H1 (cell line): ENCODE data around the gene PTCSC3. TPM values are rescaled to one million over a fixed set of nuclear protein-coding genes. Genes with fewer than 3 reads are reported as not detected.

Source experiments
- EGR1 ChIP-seq: IDR thresholded peaks from 2 replicates; pipeline ENCODE4 v1.6.1; 2011; ENCODE audit warnings: low read depth, low read length, borderline replicate concordance
- GTF2F1 ChIP-seq: IDR thresholded peaks from 2 replicates; pipeline ENCODE4 v1.6.1; 2012; ENCODE audit warnings: low read depth, low read length, improper control_type of control experiment, borderline replicate concordance
- KDM5A ChIP-seq: fragments of 200-600 bp; IDR thresholded peaks from 2 replicates; pipeline ENCODE4 v1.7.1; 2012; ENCODE audit warnings: mild to moderate bottlenecking, low read length, inconsistent platforms, mixed read lengths
- POU5F1 ChIP-seq: IDR thresholded peaks from 2 replicates; pipeline ENCODE4 v1.6.1; 2011; ENCODE audit warnings: low read depth, mild to moderate bottlenecking, low read length, moderate library complexity
- RAD21 ChIP-seq, 2 experiments: IDR thresholded peaks in 1 of 2; conservative IDR thresholded peaks in 1 of 2; 2 replicates each; pipeline ENCODE4 v1.6.1; 2011; ENCODE audit warnings: low read depth in 2 of 2, low read length in 2 of 2, improper control_type of control experiment in 1 of 2, inconsistent platforms in 1 of 2, mild to moderate bottlenecking in 1 of 2, moderate library complexity in 1 of 2
- polyA plus RNA-seq, 7 experiments: library from polyadenylated mRNA; depleted of rRNA in 3 of 7; stranded (reverse) in 5 of 7; unstranded in 2 of 7; fragments of >200 nt in 5 of 7; fragments of 200-250 nt in 2 of 7; gene quantifications; 1 replicate in 5 of 7; 2 replicates in 1 of 7; 4 replicates in 1 of 7; pipeline versions ENCODE4 v1.2.1 to v1.2.3, GENCODE V29; 2011 to 2013; ENCODE audit warnings: missing spikeins in 2 of 7, mixed read lengths in 2 of 7
- total RNA-seq: library from RNA; stranded (reverse); fragmentation: NEBNext Ultra II Directional; extraction: Animal tissue kit (Norgen Biotek cat#: 25700); gene quantifications from 2 replicates; pipeline ENCODE4 v1.2.1, GENCODE V29; 2021
- TF ChIP-seq, protein P1 (sequence below), 3 experiments: IDR thresholded peaks; 1 replicate in 2 of 3; 2 replicates in 1 of 3; pipeline versions ENCODE4 v1.5.1 to v1.6.1; 2011; ENCODE audit warnings: low read length in 3 of 3, mild to moderate bottlenecking in 3 of 3, inconsistent platforms in 2 of 3, low read depth in 1 of 3, moderate library complexity in 1 of 3; ENCODE audit not compliant: insufficient read depth in 1 of 3; ENCODE audit errors: control extremely low read depth in 1 of 3
- TF ChIP-seq, protein P2 (sequence below): fragments of 300-600 bp; sonication (generic); IDR thresholded peaks from 2 replicates; pipeline ENCODE4 v1.7.1; 2012; ENCODE audit warnings: low read length, moderate library complexity, mild to moderate bottlenecking, inconsistent platforms; ENCODE audit not compliant: insufficient replicate concordance

Gene PTCSC3
- total and polyA plus RNA-seq, 2 of the 8 experiments (the other 6 are each of a cell fraction or from before 2014, with no cell fraction given), result not detected

DNA sequence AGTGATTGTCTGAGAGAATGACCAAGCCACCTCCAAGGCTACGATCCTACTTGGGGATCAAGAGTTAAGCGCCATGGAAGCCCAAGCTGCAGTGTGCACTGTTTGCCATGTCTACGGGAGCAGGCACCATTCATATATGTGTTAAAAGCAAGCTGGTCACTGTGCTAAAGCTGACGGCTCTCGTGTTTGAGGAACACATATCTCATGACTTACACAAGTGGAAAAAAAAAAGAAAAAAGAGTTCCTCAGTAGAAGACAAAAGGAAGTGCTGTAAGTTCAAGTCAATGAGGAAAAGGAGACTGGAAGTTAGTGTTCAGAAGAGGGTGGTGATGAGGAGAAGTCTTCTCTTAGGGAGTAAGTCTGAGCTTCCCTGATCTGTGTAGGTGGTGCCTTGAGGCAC lies 4.9 kb upstream of the PTCSC3 start (continued):
- TF ChIP-seq, protein P1, sequence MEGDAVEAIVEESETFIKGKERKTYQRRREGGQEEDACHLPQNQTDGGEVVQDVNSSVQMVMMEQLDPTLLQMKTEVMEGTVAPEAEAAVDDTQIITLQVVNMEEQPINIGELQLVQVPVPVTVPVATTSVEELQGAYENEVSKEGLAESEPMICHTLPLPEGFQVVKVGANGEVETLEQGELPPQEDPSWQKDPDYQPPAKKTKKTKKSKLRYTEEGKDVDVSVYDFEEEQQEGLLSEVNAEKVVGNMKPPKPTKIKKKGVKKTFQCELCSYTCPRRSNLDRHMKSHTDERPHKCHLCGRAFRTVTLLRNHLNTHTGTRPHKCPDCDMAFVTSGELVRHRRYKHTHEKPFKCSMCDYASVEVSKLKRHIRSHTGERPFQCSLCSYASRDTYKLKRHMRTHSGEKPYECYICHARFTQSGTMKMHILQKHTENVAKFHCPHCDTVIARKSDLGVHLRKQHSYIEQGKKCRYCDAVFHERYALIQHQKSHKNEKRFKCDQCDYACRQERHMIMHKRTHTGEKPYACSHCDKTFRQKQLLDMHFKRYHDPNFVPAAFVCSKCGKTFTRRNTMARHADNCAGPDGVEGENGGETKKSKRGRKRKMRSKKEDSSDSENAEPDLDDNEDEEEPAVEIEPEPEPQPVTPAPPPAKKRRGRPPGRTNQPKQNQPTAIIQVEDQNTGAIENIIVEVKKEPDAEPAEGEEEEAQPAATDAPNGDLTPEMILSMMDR (IDR thresholded peaks at IDR 0.05; ENCODE audit: control extremely low read depth in 1 of 3, insufficient read depth in 1 of 3, low read depth in 1 of 3, low read length in 3 of 3), result no peak
- no peak for TF ChIP-seq POU5F1
- TF ChIP-seq GTF2F1, result no peak
- TF ChIP-seq, protein P2, sequence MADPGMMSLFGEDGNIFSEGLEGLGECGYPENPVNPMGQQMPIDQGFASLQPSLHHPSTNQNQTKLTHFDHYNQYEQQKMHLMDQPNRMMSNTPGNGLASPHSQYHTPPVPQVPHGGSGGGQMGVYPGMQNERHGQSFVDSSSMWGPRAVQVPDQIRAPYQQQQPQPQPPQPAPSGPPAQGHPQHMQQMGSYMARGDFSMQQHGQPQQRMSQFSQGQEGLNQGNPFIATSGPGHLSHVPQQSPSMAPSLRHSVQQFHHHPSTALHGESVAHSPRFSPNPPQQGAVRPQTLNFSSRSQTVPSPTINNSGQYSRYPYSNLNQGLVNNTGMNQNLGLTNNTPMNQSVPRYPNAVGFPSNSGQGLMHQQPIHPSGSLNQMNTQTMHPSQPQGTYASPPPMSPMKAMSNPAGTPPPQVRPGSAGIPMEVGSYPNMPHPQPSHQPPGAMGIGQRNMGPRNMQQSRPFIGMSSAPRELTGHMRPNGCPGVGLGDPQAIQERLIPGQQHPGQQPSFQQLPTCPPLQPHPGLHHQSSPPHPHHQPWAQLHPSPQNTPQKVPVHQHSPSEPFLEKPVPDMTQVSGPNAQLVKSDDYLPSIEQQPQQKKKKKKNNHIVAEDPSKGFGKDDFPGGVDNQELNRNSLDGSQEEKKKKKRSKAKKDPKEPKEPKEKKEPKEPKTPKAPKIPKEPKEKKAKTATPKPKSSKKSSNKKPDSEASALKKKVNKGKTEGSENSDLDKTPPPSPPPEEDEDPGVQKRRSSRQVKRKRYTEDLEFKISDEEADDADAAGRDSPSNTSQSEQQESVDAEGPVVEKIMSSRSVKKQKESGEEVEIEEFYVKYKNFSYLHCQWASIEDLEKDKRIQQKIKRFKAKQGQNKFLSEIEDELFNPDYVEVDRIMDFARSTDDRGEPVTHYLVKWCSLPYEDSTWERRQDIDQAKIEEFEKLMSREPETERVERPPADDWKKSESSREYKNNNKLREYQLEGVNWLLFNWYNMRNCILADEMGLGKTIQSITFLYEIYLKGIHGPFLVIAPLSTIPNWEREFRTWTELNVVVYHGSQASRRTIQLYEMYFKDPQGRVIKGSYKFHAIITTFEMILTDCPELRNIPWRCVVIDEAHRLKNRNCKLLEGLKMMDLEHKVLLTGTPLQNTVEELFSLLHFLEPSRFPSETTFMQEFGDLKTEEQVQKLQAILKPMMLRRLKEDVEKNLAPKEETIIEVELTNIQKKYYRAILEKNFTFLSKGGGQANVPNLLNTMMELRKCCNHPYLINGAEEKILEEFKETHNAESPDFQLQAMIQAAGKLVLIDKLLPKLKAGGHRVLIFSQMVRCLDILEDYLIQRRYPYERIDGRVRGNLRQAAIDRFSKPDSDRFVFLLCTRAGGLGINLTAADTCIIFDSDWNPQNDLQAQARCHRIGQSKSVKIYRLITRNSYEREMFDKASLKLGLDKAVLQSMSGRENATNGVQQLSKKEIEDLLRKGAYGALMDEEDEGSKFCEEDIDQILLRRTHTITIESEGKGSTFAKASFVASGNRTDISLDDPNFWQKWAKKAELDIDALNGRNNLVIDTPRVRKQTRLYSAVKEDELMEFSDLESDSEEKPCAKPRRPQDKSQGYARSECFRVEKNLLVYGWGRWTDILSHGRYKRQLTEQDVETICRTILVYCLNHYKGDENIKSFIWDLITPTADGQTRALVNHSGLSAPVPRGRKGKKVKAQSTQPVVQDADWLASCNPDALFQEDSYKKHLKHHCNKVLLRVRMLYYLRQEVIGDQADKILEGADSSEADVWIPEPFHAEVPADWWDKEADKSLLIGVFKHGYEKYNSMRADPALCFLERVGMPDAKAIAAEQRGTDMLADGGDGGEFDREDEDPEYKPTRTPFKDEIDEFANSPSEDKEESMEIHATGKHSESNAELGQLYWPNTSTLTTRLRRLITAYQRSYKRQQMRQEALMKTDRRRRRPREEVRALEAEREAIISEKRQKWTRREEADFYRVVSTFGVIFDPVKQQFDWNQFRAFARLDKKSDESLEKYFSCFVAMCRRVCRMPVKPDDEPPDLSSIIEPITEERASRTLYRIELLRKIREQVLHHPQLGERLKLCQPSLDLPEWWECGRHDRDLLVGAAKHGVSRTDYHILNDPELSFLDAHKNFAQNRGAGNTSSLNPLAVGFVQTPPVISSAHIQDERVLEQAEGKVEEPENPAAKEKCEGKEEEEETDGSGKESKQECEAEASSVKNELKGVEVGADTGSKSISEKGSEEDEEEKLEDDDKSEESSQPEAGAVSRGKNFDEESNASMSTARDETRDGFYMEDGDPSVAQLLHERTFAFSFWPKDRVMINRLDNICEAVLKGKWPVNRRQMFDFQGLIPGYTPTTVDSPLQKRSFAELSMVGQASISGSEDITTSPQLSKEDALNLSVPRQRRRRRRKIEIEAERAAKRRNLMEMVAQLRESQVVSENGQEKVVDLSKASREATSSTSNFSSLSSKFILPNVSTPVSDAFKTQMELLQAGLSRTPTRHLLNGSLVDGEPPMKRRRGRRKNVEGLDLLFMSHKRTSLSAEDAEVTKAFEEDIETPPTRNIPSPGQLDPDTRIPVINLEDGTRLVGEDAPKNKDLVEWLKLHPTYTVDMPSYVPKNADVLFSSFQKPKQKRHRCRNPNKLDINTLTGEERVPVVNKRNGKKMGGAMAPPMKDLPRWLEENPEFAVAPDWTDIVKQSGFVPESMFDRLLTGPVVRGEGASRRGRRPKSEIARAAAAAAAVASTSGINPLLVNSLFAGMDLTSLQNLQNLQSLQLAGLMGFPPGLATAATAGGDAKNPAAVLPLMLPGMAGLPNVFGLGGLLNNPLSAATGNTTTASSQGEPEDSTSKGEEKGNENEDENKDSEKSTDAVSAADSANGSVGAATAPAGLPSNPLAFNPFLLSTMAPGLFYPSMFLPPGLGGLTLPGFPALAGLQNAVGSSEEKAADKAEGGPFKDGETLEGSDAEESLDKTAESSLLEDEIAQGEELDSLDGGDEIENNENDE, result no peak
- no peak for TF ChIP-seq EGR1
- no peak for TF ChIP-seq RAD21 (IDR thresholded peaks at IDR 0.05 in 1 of 2, conservative IDR thresholded peaks at IDR 0.05 in 1 of 2; ENCODE audit: low read depth in 2 of 2, low read length in 2 of 2)
- TF ChIP-seq KDM5A, result no peak
- TF ChIP-seq, all 59 proteins: peak for 0
